IMR-90 (cell line): Measurements from ENCODE around the gene LIN9.

ENCODE experiments used
- CTCF ChIP-seq: conservative IDR thresholded peaks from 2 replicates; pipeline ENCODE4 v1.5.1; 2012; ENCODE audit warnings: mild to moderate bottlenecking, low read depth, low read length, improper control_type of control experiment
- POLR2A ChIP-seq: IDR thresholded peaks from 2 replicates; pipeline ENCODE4 v1.6.1; 2012; ENCODE audit warnings: mild to moderate bottlenecking, low read depth, low read length
- RAD21 ChIP-seq: IDR thresholded peaks from 2 replicates; pipeline ENCODE4 v1.6.1; 2012; ENCODE audit warnings: low read length, improper control_type of control experiment
- USF2 ChIP-seq: fragments of 150-350 bp; IDR thresholded peaks from 2 replicates; pipeline ENCODE4 v1.6.1; 2017; ENCODE audit warnings: mild to moderate bottlenecking, antibody characterized with exemption, low read length, low read depth

GRCh38 chr1:226239421-226239820 is 69.5 kb downstream of the LIN9 start:
- no peak for TF ChIP-seq POLR2A
- no peak for TF ChIP-seq RAD21
- TF ChIP-seq USF2: no peak
- no peak for TF ChIP-seq CTCF
